Measurements from ENCODE around the gene NF1.
"Not testable (repeated sequence)": the region's sequence is repeated elsewhere in the genome, so short reads cannot be mapped to it uniquely, and the experiment has no call there.

The NF1 gene

DNA sequence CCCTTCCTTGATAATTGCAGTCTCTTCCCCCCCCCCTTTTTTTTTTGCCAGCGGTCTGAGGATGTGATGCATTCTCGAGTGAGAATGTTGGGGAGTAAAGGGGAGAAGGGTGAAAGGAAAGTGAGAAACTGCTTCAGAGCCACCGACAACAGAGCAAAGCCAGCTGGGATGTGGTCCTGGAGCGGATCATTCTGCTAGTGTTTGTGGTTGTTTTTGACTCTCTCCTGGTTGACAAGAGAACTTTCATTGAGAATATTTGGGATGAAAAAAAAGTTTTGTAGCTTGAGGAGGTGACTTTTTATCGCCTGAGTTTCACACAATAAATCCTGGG lies 1.3 kb downstream of the NF1 start:
- no peak for DNase-seq (ENCODE audit: low read depth)
- TF ChIP-seq, protein P1, sequence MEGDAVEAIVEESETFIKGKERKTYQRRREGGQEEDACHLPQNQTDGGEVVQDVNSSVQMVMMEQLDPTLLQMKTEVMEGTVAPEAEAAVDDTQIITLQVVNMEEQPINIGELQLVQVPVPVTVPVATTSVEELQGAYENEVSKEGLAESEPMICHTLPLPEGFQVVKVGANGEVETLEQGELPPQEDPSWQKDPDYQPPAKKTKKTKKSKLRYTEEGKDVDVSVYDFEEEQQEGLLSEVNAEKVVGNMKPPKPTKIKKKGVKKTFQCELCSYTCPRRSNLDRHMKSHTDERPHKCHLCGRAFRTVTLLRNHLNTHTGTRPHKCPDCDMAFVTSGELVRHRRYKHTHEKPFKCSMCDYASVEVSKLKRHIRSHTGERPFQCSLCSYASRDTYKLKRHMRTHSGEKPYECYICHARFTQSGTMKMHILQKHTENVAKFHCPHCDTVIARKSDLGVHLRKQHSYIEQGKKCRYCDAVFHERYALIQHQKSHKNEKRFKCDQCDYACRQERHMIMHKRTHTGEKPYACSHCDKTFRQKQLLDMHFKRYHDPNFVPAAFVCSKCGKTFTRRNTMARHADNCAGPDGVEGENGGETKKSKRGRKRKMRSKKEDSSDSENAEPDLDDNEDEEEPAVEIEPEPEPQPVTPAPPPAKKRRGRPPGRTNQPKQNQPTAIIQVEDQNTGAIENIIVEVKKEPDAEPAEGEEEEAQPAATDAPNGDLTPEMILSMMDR (conservative IDR thresholded peaks at IDR 0.05; ENCODE audit: low read depth, low read length) = no peak
- H3K4me3 ChIP-seq (ENCODE audit: low read length) = peak overlapping the region; percentile 85

DNA sequence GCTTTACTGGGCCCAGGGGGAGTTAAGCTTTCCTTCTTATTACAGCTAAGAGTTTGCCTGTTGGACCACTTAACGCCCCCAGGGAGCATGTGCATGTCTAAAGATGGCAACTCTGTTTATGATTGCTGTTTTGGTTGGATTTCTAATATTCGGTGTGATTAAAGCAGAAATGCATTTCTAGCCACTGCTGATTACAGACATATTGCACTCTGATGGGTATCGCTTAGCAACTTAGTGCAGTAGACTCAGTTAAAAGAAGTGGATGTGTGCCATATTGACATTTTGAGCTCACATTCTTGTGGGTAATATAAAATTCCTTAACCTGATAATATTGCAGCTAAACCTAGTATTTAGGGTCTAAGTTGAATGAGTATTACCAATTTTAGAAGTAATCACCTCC lies 4.2 kb downstream of the NF1 start:
- DNase-seq (ENCODE audit: low read depth) = no peak
- H3K4me3 ChIP-seq (ENCODE audit: low read length) = no peak overlapping the region
- TF ChIP-seq, protein P1 (conservative IDR thresholded peaks at IDR 0.05; ENCODE audit: low read depth, low read length) = no peak

DNA sequence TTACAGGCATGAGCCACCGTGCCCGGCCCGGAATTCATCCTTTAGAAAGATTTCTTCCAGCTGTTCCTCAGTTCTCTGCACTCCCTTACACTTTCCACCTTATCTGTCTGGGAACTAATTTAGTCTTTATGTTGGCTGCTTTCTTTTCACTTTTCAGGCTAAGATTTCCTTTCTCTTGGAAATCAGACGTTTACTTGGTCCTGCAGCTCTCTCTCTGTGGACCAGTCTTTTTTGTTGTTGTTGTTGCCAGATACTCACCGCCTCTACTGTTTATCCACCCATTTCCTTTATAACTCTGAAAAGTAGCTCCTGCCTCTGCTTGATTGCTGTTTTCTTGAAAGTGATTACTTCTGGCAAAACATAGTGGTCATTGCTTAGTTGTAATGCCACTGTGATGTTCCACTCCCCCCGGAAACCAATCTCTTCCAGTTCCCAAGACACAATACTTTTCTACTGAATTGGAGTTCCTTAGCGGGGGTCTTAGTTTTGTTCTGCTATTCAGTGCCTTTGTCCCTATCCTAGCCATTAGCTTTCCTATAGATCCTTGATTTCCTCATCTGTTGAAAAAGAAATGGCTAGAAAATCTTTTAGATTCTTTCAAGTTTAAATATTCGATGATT lies 6.2 kb downstream of the NF1 start:
- no peak overlapping the region for H3K4me3 ChIP-seq (ENCODE audit: low read length)
- TF ChIP-seq, protein P1 (conservative IDR thresholded peaks at IDR 0.05; ENCODE audit: low read depth, low read length) = no peak
- no peak for DNase-seq (ENCODE audit: low read depth)

DNA sequence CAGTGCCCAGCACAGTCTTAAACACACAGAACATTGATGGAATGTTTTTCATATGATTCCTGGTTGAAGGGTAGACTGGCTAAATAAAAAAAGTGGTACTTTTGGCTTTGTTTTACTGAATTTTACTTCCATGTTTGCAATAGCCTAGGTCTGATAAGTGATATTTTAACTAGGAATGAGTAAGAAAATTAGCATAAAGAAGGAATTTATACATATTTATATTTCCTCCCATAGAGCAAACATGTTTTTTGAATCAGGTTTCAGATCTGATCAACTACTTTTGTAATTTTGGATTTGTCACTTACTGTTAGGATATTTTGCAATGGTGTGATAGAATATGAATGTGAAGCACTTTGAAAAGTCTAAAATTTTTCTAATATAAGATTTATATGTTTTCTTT lies 7.2 kb downstream of the NF1 start:
- TF ChIP-seq, protein P1 (conservative IDR thresholded peaks at IDR 0.05; ENCODE audit: low read depth, low read length) = no peak
- DNase-seq (ENCODE audit: low read depth) = no peak

DNA sequence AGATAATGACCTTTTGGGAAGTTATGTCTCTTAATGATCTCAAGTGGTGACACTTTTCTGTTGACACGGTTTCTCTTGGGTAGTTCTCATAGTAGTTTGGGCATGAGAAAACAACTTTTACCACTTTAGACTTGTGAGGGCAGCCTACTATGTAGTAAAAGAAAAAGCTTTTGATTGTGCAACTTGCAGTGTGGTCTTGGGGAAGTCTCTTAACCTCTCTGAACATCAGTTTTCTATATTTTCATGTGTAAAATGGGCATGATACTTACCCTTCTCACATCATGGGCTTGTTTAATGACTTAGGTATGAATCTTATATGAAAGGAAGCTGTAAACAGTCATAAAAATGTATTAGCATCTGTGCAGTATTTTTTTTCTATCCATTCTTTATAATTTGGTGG lies 11.2 kb downstream of the NF1 start:
- TF ChIP-seq, protein P1 (conservative IDR thresholded peaks at IDR 0.05; ENCODE audit: low read depth, low read length) = no peak
- no peak overlapping the region for H3K4me3 ChIP-seq (ENCODE audit: low read length)
- DNase-seq (ENCODE audit: low read depth) = no peak

More for the DNA sequence above, 7.2 kb downstream of the NF1 start:
- H3K4me3 ChIP-seq (ENCODE audit: low read length) = no peak overlapping the region

DNA sequence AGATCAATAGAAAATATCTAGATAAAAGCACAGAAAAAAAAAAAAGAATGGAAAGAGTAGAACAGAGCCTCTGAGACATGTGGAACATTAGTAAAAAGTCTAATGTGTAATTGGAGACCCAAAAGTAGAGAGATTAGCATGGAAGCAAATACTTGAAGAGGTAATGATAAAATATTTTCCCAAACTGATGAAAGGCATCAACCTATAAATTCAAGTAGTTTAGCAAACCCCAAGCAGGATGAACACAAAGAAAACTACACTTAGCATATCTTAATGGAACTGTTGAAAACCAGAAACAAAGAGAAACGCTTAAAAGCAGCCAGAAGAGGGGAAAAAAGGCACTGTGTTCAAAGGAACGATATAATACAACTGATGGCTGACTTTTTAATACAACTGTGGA lies 16.4 kb downstream of the NF1 start:
- no peak for DNase-seq (ENCODE audit: low read depth)
- TF ChIP-seq, protein P1 (conservative IDR thresholded peaks at IDR 0.05; ENCODE audit: low read depth, low read length) = no peak

DNA sequence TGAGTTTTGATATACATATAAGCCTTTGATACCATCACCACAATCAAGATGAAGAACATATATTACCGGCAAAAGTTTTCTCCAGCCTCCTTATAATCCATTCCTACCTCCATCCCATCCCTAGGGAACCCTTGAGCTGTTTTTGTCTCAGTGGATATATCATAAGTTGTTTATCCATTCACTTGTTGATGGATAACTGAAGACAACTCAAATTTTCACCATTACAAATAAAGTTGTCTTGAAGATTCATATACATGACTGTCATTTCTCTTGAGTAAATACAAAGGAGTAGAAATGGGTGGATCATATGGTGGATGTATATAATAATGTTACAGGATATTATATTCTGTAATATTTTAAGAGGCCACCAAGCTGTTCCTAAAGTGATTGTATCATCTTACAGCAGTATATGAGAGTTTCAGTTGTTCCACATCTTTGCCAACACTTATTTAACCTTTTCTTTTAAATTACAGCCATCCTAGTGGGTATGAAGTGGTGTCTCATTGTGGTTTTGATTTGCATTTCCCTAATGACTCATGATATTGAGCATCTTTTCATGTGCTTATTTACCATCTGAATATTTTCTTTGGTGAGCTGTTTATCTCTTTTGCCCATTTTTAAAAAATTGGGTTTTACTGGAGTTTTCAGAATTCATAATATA lies 17.4 kb downstream of the NF1 start:
- TF ChIP-seq, protein P1 (conservative IDR thresholded peaks at IDR 0.05; ENCODE audit: low read depth, low read length) = no peak
- no peak overlapping the region for H3K4me3 ChIP-seq (ENCODE audit: low read length)
- no peak for DNase-seq (ENCODE audit: low read depth)

More for the DNA sequence above, 16.4 kb downstream of the NF1 start:
- H3K4me3 ChIP-seq (ENCODE audit: low read length) = no peak overlapping the region

DNA sequence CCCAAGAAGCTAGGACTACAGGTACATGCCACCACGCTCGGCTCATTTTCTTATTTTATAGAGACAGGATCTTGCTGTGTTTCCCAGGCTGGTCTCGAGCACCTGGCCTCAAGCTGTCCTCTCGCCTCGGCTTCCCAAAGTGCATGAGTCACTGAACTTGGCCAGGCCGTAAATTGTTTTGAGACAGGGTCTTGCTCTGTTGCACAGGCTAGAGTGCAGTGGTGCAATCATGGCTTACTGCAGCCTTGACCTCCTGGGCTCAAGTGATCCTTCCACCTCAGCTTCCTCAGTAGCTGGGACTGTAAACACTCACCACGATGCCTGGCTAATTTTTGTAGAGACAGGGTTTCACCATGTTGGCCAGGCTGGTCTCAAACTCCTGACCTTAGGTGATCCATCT lies 18.6 kb downstream of the NF1 start:
- DNase-seq (ENCODE audit: low read depth); H3K4me3 ChIP-seq (ENCODE audit: low read length): not testable (repeated sequence)
